Astrocyte (in vitro differentiated cells and primary cell): ENCODE measurements around the gene TSPAN14. TPM values are rescaled to one million over a fixed set of nuclear protein-coding genes. Genes with fewer than 3 reads are reported as not detected.

Source experiments
- DNase-seq: peaks from one replicate; pipeline ENCODE4 v3.0.0-alpha.2; 2010; ENCODE audit warnings: low read depth
- FAIRE-seq: peaks from 2 replicates; lab custom pipeline; 2011; peaks lifted over from hg19 to GRCh38; lab: Jason Lieb, UNC
- H2AFZ ChIP-seq: 2 replicates; pipeline ENCODE4 v1.6.0; 2012; ENCODE audit warnings: low read depth, low read length, inconsistent platforms
- H3K27ac ChIP-seq: 2 replicates; pipeline ENCODE4 v1.5.1; 2011; ENCODE audit warnings: low read depth, low read length, inconsistent platforms
- H3K27me3 ChIP-seq: 2 replicates; pipeline ENCODE4 v1.6.0; 2011; ENCODE audit warnings: low read length, inconsistent platforms; ENCODE audit not compliant: insufficient read depth
- H3K36me3 ChIP-seq: 2 replicates; pipeline ENCODE4 v1.5.1; 2011; ENCODE audit warnings: low read length, inconsistent platforms; ENCODE audit not compliant: insufficient read depth
- H3K4me1 ChIP-seq: 2 replicates; pipeline ENCODE4 v1.5.1; 2011; ENCODE audit warnings: low read length, inconsistent platforms; ENCODE audit not compliant: insufficient read depth
- H3K4me2 ChIP-seq: 2 replicates; pipeline ENCODE4 v1.6.0; 2012; ENCODE audit warnings: low read length, inconsistent platforms
- H3K4me3 ChIP-seq: 2 replicates; pipeline ENCODE4 v1.5.1; 2011; ENCODE audit warnings: low read depth, mild to moderate bottlenecking, low read length, inconsistent platforms; ENCODE audit not compliant: insufficient read depth
- H3K79me2 ChIP-seq: 2 replicates; pipeline ENCODE4 v1.6.0; 2012; ENCODE audit warnings: mild to moderate bottlenecking, low read length, inconsistent platforms; ENCODE audit not compliant: insufficient read depth
- H3K9ac ChIP-seq: 2 replicates; pipeline ENCODE4 v1.6.0; 2012; ENCODE audit warnings: mild to moderate bottlenecking, low read length, inconsistent platforms
- H3K9me3 ChIP-seq: 2 replicates; pipeline ENCODE4 v1.5.1; 2012; ENCODE audit warnings: low read depth, mild to moderate bottlenecking, low read length, inconsistent platforms; ENCODE audit not compliant: insufficient read depth
- H4K20me1 ChIP-seq: 2 replicates; pipeline ENCODE4 v1.6.0; 2012; ENCODE audit warnings: low read length, inconsistent platforms; ENCODE audit not compliant: insufficient read depth
- H3K27ac Mint-ChIP-seq: one replicate; pipeline ENCODE4 v1.8.0; 2021; ENCODE audit warnings: mild to moderate bottlenecking, mixed read lengths; ENCODE audit not compliant: unreplicated experiment
- H3K27me3 Mint-ChIP-seq: one replicate; pipeline ENCODE4 v1.8.0; 2021; ENCODE audit warnings: low read depth, mixed read lengths; ENCODE audit not compliant: unreplicated experiment
- H3K36me3 Mint-ChIP-seq: one replicate; pipeline ENCODE4 v1.8.0; 2021; ENCODE audit warnings: low read depth, mixed read lengths; ENCODE audit not compliant: unreplicated experiment
- H3K4me1 Mint-ChIP-seq: one replicate; pipeline ENCODE4 v1.8.0; 2021; ENCODE audit warnings: low read depth, mixed read lengths; ENCODE audit not compliant: unreplicated experiment
- H3K4me3 Mint-ChIP-seq: one replicate; pipeline ENCODE4 v1.8.0; 2021; ENCODE audit warnings: mild to moderate bottlenecking, moderate library complexity, mixed read lengths; ENCODE audit not compliant: unreplicated experiment
- H3K9me3 Mint-ChIP-seq: one replicate; pipeline ENCODE4 v1.8.0; 2021; ENCODE audit warnings: mild to moderate bottlenecking, mixed read lengths; ENCODE audit not compliant: unreplicated experiment
- CTCF ChIP-seq: IDR thresholded peaks from 2 replicates; pipeline ENCODE4 v1.5.1; 2011; ENCODE audit warnings: low read depth, mild to moderate bottlenecking, inconsistent platforms, low read length, moderate library complexity; ENCODE audit not compliant: insufficient read depth
- EZH2 ChIP-seq: IDR thresholded peaks from 2 replicates; pipeline ENCODE4 v1.6.1; 2012; ENCODE audit warnings: mild to moderate bottlenecking, low read length, inconsistent platforms; ENCODE audit not compliant: insufficient read depth
- total RNA-seq: library from RNA; stranded (reverse); gene quantifications from 2 replicates; pipeline ENCODE4 v1.2.1, GENCODE V29; 2021

The TSPAN14 gene
- total RNA-seq, 1 donor from 2014 or later = 140 TPM

GRCh38 chr10:80509108-80509402, 54.9 kb downstream of the TSPAN14 start:
- Histone ChIP-seq H3K4me3 (no peak overlapping the region), H3K9me3 (no peaks in the 10 kb centered on the region), H2AFZ (no peak overlapping the region), H3K9ac (peak overlapping the region; percentile 11), H4K20me1 (no peaks in the 10 kb centered on the region), H3K4me1 (peaks cover 56% of the 10 kb centered on the region), H3K79me2 (peaks cover 33% of the 10 kb centered on the region), H3K36me3 (peaks cover 27% of the 10 kb centered on the region), H3K4me2 (peak overlapping the region; percentile 57), H3K27me3 (no peaks in the 10 kb centered on the region), H3K27ac (peak overlapping the region; percentile 69)
- Mint-ChIP-seq H3K4me3 (no peak overlapping the region), H3K36me3 (peaks cover 23% of the 10 kb centered on the region), H3K27me3 (no peaks in the 10 kb centered on the region), H3K9me3 (no peaks in the 10 kb centered on the region), H3K4me1 (peaks cover 55% of the 10 kb centered on the region), H3K27ac (no peak overlapping the region)
- DNase-seq = no peak
- TF ChIP-seq EZH2 = no peak
- no peak for FAIRE-seq

GRCh38 chr10:80509403-80510161, 55.5 kb downstream of the TSPAN14 start:
- Histone ChIP-seq H3K27ac (peak overlapping the region; percentile 69), H3K9me3 (no peaks in the 10 kb centered on the region), H4K20me1 (no peaks in the 10 kb centered on the region), H2AFZ (no peak overlapping the region), H3K79me2 (peaks cover 28% of the 10 kb centered on the region), H3K36me3 (peaks cover 31% of the 10 kb centered on the region), H3K4me2 (peak overlapping the region; percentile 57), H3K4me3 (no peak overlapping the region), H3K9ac (peak overlapping the region; percentile 34), H3K27me3 (no peaks in the 10 kb centered on the region), H3K4me1 (peaks cover 51% of the 10 kb centered on the region)
- peaks cover 28% of the 10 kb centered on the region for H3K36me3 Mint-ChIP-seq
- H3K4me3 Mint-ChIP-seq = peak overlapping the region; percentile 65
- H3K9me3 Mint-ChIP-seq = no peaks in the 10 kb centered on the region
- DNase-seq = peak; percentile 82
- no peak for FAIRE-seq
- no peaks in the 10 kb centered on the region for H3K27me3 Mint-ChIP-seq
- TF ChIP-seq EZH2 (no peak), CTCF (no peak)
- H3K27ac Mint-ChIP-seq = peak overlapping the region; percentile 86
- H3K4me1 Mint-ChIP-seq = peaks cover 50% of the 10 kb centered on the region

- peaks cover 28% of the 10 kb centered on the region for H3K4me1 Mint-ChIP-seq
- H3K27ac Mint-ChIP-seq = peak overlapping the region; percentile 78
- peaks cover 4% of the 10 kb centered on the region for H4K20me1 ChIP-seq
- no peak overlapping the region for H3K27ac ChIP-seq
- H2AFZ ChIP-seq = no peak overlapping the region
- no peak overlapping the region for H3K4me3 Mint-ChIP-seq
- no peaks in the 10 kb centered on the region for H3K9me3 Mint-ChIP-seq
- H3K36me3 ChIP-seq = peaks cover 41% of the 10 kb centered on the region
- no peak overlapping the region for H3K4me2 ChIP-seq
- FAIRE-seq (no peak), DNase-seq (no peak)
- peaks cover 33% of the 10 kb centered on the region for H3K36me3 Mint-ChIP-seq
- TF ChIP-seq CTCF (no peak), EZH2 (no peak)
- H3K9ac ChIP-seq = no peak overlapping the region
- peaks cover 18% of the 10 kb centered on the region for H3K79me2 ChIP-seq
- no peaks in the 10 kb centered on the region for H3K27me3 ChIP-seq
- no peaks in the 10 kb centered on the region for H3K27me3 Mint-ChIP-seq
- H3K4me3 ChIP-seq = no peak overlapping the region
- no peaks in the 10 kb centered on the region for H3K9me3 ChIP-seq
- peaks cover 26% of the 10 kb centered on the region for H3K4me1 ChIP-seq
Measured at GRCh38 chr10:80512031-80512526, 58.0 kb downstream of the TSPAN14 start.
